Stimulated activated naive CD8-positive, alpha-beta T cell treated with anti-CD3 and anti-CD28 coated beads, Interleukin-15, amount 100 ng/mL, for 72 hours (primary cell): Measurements from ENCODE around the gene NDUFA13.

Experiments used
- ATAC-seq: fragments of 150-1000 bp; cut with Tn5 transposase; 2 replicates; pipeline ENCODE4 v1.10.0; 2021; ENCODE audit warnings: mild to moderate bottlenecking, moderate library complexity
- DNase-seq, 2 donors: peaks; one replicate each; pipeline ENCODE4 v3.0.0; 2021 to 2022
- H3K27ac Mint-ChIP-seq, 2 donors: one replicate each; pipeline ENCODE4 v1.8.0; 2022; ENCODE audit warnings: mild to moderate bottlenecking in 2 of 2, mixed read lengths in 2 of 2, moderate library complexity in 2 of 2
- H3K27me3 Mint-ChIP-seq: one replicate; pipeline ENCODE4 v1.8.0; 2022; ENCODE audit warnings: mixed read lengths
- H3K4me1 Mint-ChIP-seq: one replicate; pipeline ENCODE4 v1.8.0; 2022; ENCODE audit warnings: mild to moderate bottlenecking, mixed read lengths
- H3K4me3 Mint-ChIP-seq, 2 donors: one replicate each; pipeline ENCODE4 v1.8.0; 2022; ENCODE audit warnings: mild to moderate bottlenecking in 2 of 2, mixed read lengths in 2 of 2, moderate library complexity in 1 of 2
- H3K9me3 Mint-ChIP-seq, 2 donors: one replicate each; pipeline ENCODE4 v1.8.0; 2022; ENCODE audit warnings: mixed read lengths in 2 of 2

Gene NDUFA13

GRCh38 chr19:19499272-19499995, 16.6 kb upstream of the NDUFA13 start:
- ATAC-seq: no peak
- Mint-ChIP-seq H3K4me3 (no peak overlapping the region), H3K27ac (peak overlapping the region in 1 of 2 donors; percentile 59), H3K27me3 (no peaks in the 10 kb centered on the region), H3K4me1 (peaks cover 4% of the 10 kb centered on the region), H3K9me3 (no peaks in the 10 kb centered on the region)
- no peak for DNase-seq

- no peak for DNase-seq
- Mint-ChIP-seq H3K27ac (no peak overlapping the region), H3K4me1 (no peaks in the 10 kb centered on the region), H3K9me3 (no peaks in the 10 kb centered on the region), H3K27me3 (no peaks in the 10 kb centered on the region), H3K4me3 (no peak overlapping the region)
- no peak for ATAC-seq
Measured at GRCh38 chr19:19500975-19501644, 14.9 kb upstream of the NDUFA13 start.

GRCh38 chr19:19501798-19502197, 14.2 kb upstream of the NDUFA13 start:
- H3K9me3 Mint-ChIP-seq: no peaks in the 10 kb centered on the region
- DNase-seq (no peak), ATAC-seq (no peak)
- H3K27me3 Mint-ChIP-seq: no peaks in the 10 kb centered on the region
- H3K27ac Mint-ChIP-seq: no peak overlapping the region
- H3K4me1 Mint-ChIP-seq: no peaks in the 10 kb centered on the region
- no peak overlapping the region for H3K4me3 Mint-ChIP-seq

- H3K4me3 Mint-ChIP-seq: no peak overlapping the region
- no peaks in the 10 kb centered on the region for H3K4me1 Mint-ChIP-seq
- no peaks in the 10 kb centered on the region for H3K9me3 Mint-ChIP-seq
- no peak for DNase-seq
- ATAC-seq: no peak
- no peaks in the 10 kb centered on the region for H3K27me3 Mint-ChIP-seq
- no peak overlapping the region for H3K27ac Mint-ChIP-seq
Measured at GRCh38 chr19:19502281-19502680, 13.7 kb upstream of the NDUFA13 start.

- H3K27me3 Mint-ChIP-seq: no peaks in the 10 kb centered on the region
- H3K27ac Mint-ChIP-seq: peak overlapping the region in 1 of 2 donors; percentile 66
Measured at GRCh38 chr19:19502808-19503602, 13.0 kb upstream of the NDUFA13 start.

GRCh38 chr19:19504754-19505668, 11.0 kb upstream of the NDUFA13 start:
- Mint-ChIP-seq H3K27me3 (no peaks in the 10 kb centered on the region), H3K27ac (no peak overlapping the region), H3K4me1 (no peaks in the 10 kb centered on the region), H3K4me3 (no peak overlapping the region), H3K9me3 (no peaks in the 10 kb centered on the region)
- DNase-seq (no peak), ATAC-seq (no peak)

More at GRCh38 chr19:19502808-19503602, 13.0 kb upstream of the NDUFA13 start:
- DNase-seq: no peak
- no peaks in the 10 kb centered on the region for H3K4me1 Mint-ChIP-seq
- no peak for ATAC-seq
- no peak overlapping the region for H3K4me3 Mint-ChIP-seq
- H3K9me3 Mint-ChIP-seq: no peaks in the 10 kb centered on the region

- H3K4me1 Mint-ChIP-seq: no peaks in the 10 kb centered on the region
- no peak overlapping the region for H3K4me3 Mint-ChIP-seq
- ATAC-seq (no peak), DNase-seq (no peak)
- peak overlapping the region in 1 of 2 donors; percentile 68 for H3K27ac Mint-ChIP-seq
- H3K9me3 Mint-ChIP-seq: no peaks in the 10 kb centered on the region
- H3K27me3 Mint-ChIP-seq: no peaks in the 10 kb centered on the region
Measured at GRCh38 chr19:19505669-19506326, 10.2 kb upstream of the NDUFA13 start.

GRCh38 chr19:19506592-19506991, 9.4 kb upstream of the NDUFA13 start:
- Mint-ChIP-seq H3K9me3 (no peaks in the 10 kb centered on the region), H3K4me3 (no peak overlapping the region), H3K4me1 (no peaks in the 10 kb centered on the region), H3K27me3 (no peaks in the 10 kb centered on the region), H3K27ac (peak overlapping the region in 1 of 2 donors; percentile 68)
- DNase-seq (no peak), ATAC-seq (no peak)

GRCh38 chr19:19507354-19507753, 8.7 kb upstream of the NDUFA13 start:
- no peaks in the 10 kb centered on the region for H3K4me1 Mint-ChIP-seq
- no peaks in the 10 kb centered on the region for H3K27me3 Mint-ChIP-seq
- ATAC-seq: no peak
- no peaks in the 10 kb centered on the region for H3K9me3 Mint-ChIP-seq
- no peak overlapping the region for H3K4me3 Mint-ChIP-seq
- no peak overlapping the region for H3K27ac Mint-ChIP-seq
- DNase-seq: no peak

- no peak overlapping the region for H3K4me3 Mint-ChIP-seq
- H3K4me1 Mint-ChIP-seq: no peaks in the 10 kb centered on the region
- H3K27ac Mint-ChIP-seq: peak overlapping the region in 1 of 2 donors; percentile 50
- ATAC-seq: no peak
- DNase-seq: no peak
- H3K27me3 Mint-ChIP-seq: no peaks in the 10 kb centered on the region
- H3K9me3 Mint-ChIP-seq: no peaks in the 10 kb centered on the region
Measured at GRCh38 chr19:19508217-19508616, 7.8 kb upstream of the NDUFA13 start.

GRCh38 chr19:19510432-19510831, 5.6 kb upstream of the NDUFA13 start:
- H3K27ac Mint-ChIP-seq: no peak overlapping the region
- no peaks in the 10 kb centered on the region for H3K9me3 Mint-ChIP-seq
- H3K4me1 Mint-ChIP-seq: peaks cover 12% of the 10 kb centered on the region
- DNase-seq: no peak
- no peaks in the 10 kb centered on the region for H3K27me3 Mint-ChIP-seq
- no peak overlapping the region for H3K4me3 Mint-ChIP-seq
- no peak for ATAC-seq

- ATAC-seq: no peak
- Mint-ChIP-seq H3K9me3 (no peaks in the 10 kb centered on the region), H3K27me3 (no peaks in the 10 kb centered on the region), H3K4me1 (peaks cover 33% of the 10 kb centered on the region), H3K27ac (peak overlapping the region in 1 of 2 donors; percentile 34), H3K4me3 (peak overlapping the region in 1 of 2 donors; percentile 73)
- DNase-seq: no peak
Measured at GRCh38 chr19:19513682-19514081, 2.3 kb upstream of the NDUFA13 start.

GRCh38 chr19:19514215-19514657, 1.8 kb upstream of the NDUFA13 start:
- H3K27me3 Mint-ChIP-seq: no peaks in the 10 kb centered on the region
- peaks cover 37% of the 10 kb centered on the region for H3K4me1 Mint-ChIP-seq
- H3K4me3 Mint-ChIP-seq: peak overlapping the region; percentile 50 to 73
- no peaks in the 10 kb centered on the region for H3K9me3 Mint-ChIP-seq
- peak overlapping the region in 1 of 2 donors; percentile 42 for H3K27ac Mint-ChIP-seq
- no peak for ATAC-seq
- DNase-seq: no peak

- no peaks in the 10 kb centered on the region for H3K27me3 Mint-ChIP-seq
- H3K4me1 Mint-ChIP-seq: peaks cover 45% of the 10 kb centered on the region
- DNase-seq (no peak), ATAC-seq (no peak)
- H3K27ac Mint-ChIP-seq: peak within 1 kb of the TSS; percentile 95 to 96
- H3K4me3 Mint-ChIP-seq: peak within 1 kb of the TSS; percentile 86 to 93
- H3K9me3 Mint-ChIP-seq: no peaks in the 10 kb centered on the region
Measured at GRCh38 chr19:19514881-19515641, 964 bp upstream of the NDUFA13 start, which contains the start of gene TSSK6. Gene TSSK6, minus strand, starts transcription at chr19:19515548. Its CDS starts 121 bp downstream, at chr19:19515427.
